NCI-H345 treated with DMSO at 0.1 percent for 48 hours (cell line): Measurements from ENCODE around the gene KIFC1.
"Not testable (repeated sequence)": the region's sequence is repeated elsewhere in the genome, so short reads cannot be mapped to it uniquely, and the experiment has no call there.

Experiments used
- DNase-seq: peaks from one replicate; lab custom pipeline; 2025; ENCODE audit not compliant: unreplicated experiment; lab: John Stamatoyannopoulos, UW

Gene KIFC1

GRCh38 chr6:33373960-33374910, 17.4 kb upstream of the KIFC1 start:
- DNase-seq, result no peak

GRCh38 chr6:33375143-33375671, 16.4 kb upstream of the KIFC1 start:
- DNase-seq, result no peak

- DNase-seq, result no peak
These were observed 14.5 kb upstream of the KIFC1 start for GRCh38 chr6:33377171-33377570.

GRCh38 chr6:33379184-33379583, 12.4 kb upstream of the KIFC1 start:
- DNase-seq, result not testable (repeated sequence)

GRCh38 chr6:33380272-33380981, 11.2 kb upstream of the KIFC1 start:
- no peak for DNase-seq

- no peak for DNase-seq
These were observed 8.0 kb upstream of the KIFC1 start for GRCh38 chr6:33383427-33384185.

- DNase-seq, result no peak
These were observed 7.0 kb upstream of the KIFC1 start for GRCh38 chr6:33384581-33385020.

- DNase-seq, result no peak
These were observed 1.4 kb upstream of the KIFC1 start for GRCh38 chr6:33390173-33390572.

- DNase-seq, result no peak
These were observed 801 bp upstream of the KIFC1 start for GRCh38 chr6:33390767-33391277.

GRCh38 chr6:33391922-33392594, 435 bp downstream of the KIFC1 start:
- no peak for DNase-seq

- no peak for DNase-seq
These were observed 949 bp downstream of the KIFC1 start for GRCh38 chr6:33392595-33392948.

- no peak for DNase-seq
These were observed 1.4 kb downstream of the KIFC1 start for GRCh38 chr6:33392979-33393378.

- no peak for DNase-seq
These were observed 5.9 kb downstream of the KIFC1 start for GRCh38 chr6:33397541-33397940.

GRCh38 chr6:33398601-33399000, 7.0 kb downstream of the KIFC1 start:
- not testable (repeated sequence) for DNase-seq

GRCh38 chr6:33399881-33400280, 8.3 kb downstream of the KIFC1 start:
- DNase-seq, result not testable (repeated sequence)

GRCh38 chr6:33404884-33405283, 13.3 kb downstream of the KIFC1 start:
- no peak for DNase-seq

- no peak for DNase-seq
These were observed 13.8 kb downstream of the KIFC1 start for GRCh38 chr6:33405386-33405940.

- DNase-seq, result no peak
These were observed 14.5 kb downstream of the KIFC1 start for GRCh38 chr6:33406126-33406525.

GRCh38 chr6:33407132-33407718, 15.6 kb downstream of the KIFC1 start:
- no peak for DNase-seq
